ENCODE data around the gene ABCG8.

ABCG8 gene

DNA sequence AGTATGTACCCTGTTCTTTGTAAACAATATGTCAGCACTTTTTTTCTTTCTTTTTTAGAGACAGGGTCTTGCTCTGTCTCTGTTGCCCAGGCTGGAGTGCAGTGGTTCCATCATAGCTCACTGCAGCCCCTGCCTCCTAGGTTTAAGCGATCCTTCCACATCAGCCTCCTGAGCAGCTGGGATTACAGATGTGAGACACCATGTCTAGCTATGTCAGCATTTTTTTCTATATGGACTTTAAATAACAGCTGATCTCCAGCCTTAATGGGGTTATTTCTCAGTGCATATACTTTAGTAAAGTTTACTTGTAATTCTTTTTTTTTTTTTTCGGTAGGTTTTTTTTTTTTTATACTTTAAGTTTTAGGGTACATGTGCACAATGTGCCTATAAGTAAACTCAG lies 26.8 kb upstream of the ABCG8 start:
- no peak for DNase-seq (ENCODE audit: low read depth)
- H3K4me3 ChIP-seq (ENCODE audit: low read length) = no peak overlapping the region
- TF ChIP-seq, protein P1, sequence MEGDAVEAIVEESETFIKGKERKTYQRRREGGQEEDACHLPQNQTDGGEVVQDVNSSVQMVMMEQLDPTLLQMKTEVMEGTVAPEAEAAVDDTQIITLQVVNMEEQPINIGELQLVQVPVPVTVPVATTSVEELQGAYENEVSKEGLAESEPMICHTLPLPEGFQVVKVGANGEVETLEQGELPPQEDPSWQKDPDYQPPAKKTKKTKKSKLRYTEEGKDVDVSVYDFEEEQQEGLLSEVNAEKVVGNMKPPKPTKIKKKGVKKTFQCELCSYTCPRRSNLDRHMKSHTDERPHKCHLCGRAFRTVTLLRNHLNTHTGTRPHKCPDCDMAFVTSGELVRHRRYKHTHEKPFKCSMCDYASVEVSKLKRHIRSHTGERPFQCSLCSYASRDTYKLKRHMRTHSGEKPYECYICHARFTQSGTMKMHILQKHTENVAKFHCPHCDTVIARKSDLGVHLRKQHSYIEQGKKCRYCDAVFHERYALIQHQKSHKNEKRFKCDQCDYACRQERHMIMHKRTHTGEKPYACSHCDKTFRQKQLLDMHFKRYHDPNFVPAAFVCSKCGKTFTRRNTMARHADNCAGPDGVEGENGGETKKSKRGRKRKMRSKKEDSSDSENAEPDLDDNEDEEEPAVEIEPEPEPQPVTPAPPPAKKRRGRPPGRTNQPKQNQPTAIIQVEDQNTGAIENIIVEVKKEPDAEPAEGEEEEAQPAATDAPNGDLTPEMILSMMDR (conservative IDR thresholded peaks at IDR 0.05; ENCODE audit: low read depth, low read length) = no peak

DNA sequence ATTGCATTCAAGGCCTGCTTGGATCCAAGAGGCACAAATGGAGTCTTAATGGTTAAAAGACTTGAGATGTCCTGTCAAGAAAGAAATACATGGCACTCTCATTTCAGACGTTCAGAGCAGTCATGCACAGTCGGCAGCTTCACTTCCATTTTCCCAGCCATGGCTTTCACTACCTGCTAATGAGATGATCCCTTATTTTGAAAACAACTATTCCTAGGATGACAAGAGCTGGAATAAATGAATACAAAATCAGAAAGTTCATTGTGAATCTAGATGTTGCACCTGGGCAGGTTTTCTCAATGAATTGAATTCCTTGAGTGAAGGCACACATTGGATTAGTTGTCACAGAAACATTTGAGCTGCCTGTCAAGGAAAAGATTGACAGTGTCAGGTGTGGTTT lies 25.8 kb upstream of the ABCG8 start:
- no peak for DNase-seq (ENCODE audit: low read depth)
- H3K4me3 ChIP-seq (ENCODE audit: low read length) = no peak overlapping the region
- TF ChIP-seq, protein P1 (conservative IDR thresholded peaks at IDR 0.05; ENCODE audit: low read depth, low read length) = no peak

DNA sequence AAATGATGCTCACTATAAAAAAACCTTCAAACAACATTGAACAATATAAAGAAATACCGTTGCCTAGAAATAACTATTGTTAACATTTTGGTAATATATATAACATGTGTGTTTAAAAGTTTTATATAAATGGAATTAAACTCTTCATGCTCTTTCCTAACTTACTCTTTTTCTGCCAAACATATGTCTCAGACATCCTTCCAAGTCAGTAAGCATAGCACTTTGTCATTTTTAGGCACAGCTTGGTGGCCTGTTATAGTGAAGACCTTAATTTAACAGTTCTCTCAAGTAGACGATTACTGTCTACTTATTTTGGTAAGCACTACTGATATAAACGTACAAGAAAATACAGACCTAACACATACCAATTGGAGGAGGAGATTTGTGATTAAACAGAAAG lies 24.1 kb upstream of the ABCG8 start:
- DNase-seq (ENCODE audit: low read depth) = no peak
- TF ChIP-seq, protein P1 (conservative IDR thresholded peaks at IDR 0.05; ENCODE audit: low read depth, low read length) = no peak
- H3K4me3 ChIP-seq (ENCODE audit: low read length) = no peak overlapping the region

DNA sequence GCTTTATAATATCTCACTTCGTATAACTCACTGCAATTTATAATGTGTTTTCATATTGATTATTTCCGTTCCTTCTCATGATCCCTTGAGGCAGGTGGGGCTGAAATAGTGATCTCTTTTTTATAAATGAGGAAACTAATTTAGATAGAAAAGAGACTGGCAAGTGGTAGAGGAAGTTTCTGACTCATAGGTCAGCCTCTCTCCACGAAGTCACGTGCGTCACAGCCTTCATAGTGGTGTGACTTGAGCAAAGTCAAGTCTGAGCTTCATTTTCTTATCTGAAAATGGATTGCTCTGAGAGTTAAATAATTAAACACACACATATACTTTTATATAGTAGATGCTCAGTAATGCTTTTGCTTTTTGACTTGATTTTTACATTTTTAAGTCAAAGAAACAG lies 20.0 kb upstream of the ABCG8 start:
- peak; percentile 48 for DNase-seq (ENCODE audit: low read depth)
- H3K4me3 ChIP-seq (ENCODE audit: low read length) = no peak overlapping the region
- TF ChIP-seq, protein P1 (conservative IDR thresholded peaks at IDR 0.05; ENCODE audit: low read depth, low read length) = no peak

DNA sequence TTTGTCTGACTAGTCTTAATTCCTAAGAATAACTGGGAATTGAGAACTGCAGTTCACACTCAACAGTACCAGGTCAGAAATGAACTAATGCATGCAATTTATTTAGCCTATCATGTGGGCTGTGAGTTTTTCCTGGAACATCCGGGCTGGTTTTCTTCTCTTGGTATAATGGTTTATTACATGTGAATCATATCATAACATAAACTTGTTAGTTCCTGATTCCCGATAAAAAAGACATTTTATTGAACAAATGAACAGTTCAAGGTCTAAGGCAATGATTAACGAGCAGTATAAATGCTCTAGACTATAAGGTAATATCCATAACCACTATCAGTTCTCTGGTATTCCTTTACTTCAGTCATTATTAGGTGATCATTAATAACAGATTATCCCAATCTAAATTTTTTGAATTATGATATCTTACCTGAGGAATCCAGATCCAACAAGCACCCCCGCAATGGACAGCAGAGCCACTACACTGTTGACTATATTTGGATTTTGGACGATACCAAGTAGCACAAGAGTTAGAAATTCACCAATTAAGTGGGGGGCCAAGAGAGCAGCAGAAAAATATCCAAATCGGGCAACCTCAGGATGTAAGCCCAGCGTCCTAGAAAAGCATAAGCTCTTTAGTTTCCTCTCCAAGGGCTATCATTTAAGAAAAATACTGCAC lies 19.1 kb upstream of the ABCG8 start:
- no peak overlapping the region for H3K4me3 ChIP-seq (ENCODE audit: low read length)
- DNase-seq (ENCODE audit: low read depth) = no peak
- TF ChIP-seq, protein P1 (conservative IDR thresholded peaks at IDR 0.05; ENCODE audit: low read depth, low read length) = no peak

DNA sequence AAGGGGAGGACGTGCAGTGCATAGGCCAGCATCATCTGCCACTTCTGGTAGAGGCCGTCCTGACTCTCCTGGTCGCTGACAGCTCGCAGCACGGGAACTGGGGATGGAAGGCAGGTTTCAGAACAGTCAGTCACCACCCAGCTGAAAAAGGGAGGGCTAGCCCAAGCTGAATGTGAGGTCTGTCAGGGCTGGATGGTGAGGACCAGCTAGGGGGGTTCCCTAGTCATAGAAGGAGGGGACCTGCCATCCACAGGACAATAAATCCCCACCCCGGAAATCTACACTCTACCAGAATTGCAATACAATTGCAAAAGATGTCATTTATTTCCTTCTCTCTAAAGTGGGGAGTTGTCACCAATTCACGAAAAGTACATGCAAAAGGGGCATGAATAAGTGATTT lies 15.9 kb upstream of the ABCG8 start:
- TF ChIP-seq, protein P1 (conservative IDR thresholded peaks at IDR 0.05; ENCODE audit: low read depth, low read length) = no peak
- H3K4me3 ChIP-seq (ENCODE audit: low read length) = no peak overlapping the region
- DNase-seq (ENCODE audit: low read depth) = no peak

DNA sequence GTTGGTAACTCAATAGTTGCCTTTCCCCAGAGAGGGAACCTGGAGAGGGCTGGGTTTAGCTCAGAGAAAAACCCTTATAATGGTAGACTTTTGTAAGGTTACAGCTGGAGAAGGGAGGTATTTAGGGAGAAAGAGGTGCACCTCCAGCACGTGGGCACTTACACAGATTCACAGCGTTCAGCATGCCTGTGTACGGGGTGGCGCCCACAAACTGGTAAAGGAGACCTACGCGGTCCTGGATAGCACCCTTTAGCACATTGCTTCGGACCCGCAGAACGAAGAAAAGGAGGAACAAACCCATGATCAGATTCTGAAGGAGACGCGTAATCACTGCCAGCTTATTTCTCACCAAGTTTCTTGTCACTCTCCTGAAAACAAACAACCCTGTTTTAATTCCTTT lies 15.0 kb upstream of the ABCG8 start:
- DNase-seq (ENCODE audit: low read depth) = no peak
- H3K4me3 ChIP-seq (ENCODE audit: low read length) = no peak overlapping the region
- TF ChIP-seq, protein P1 (conservative IDR thresholded peaks at IDR 0.05; ENCODE audit: low read depth, low read length) = no peak
